ENCODE measurements around the gene SDHA. TPM values are rescaled to one million over a fixed set of nuclear protein-coding genes. Genes with fewer than 3 reads are reported as not detected.

The SDHA gene
- total and polyA plus RNA-seq, 2 of the 8 experiments (the other 6 are each of a cell fraction or from before 2014, with no cell fraction given), result 59.7 to 87.3 TPM

- TF ChIP-seq, protein P1, sequence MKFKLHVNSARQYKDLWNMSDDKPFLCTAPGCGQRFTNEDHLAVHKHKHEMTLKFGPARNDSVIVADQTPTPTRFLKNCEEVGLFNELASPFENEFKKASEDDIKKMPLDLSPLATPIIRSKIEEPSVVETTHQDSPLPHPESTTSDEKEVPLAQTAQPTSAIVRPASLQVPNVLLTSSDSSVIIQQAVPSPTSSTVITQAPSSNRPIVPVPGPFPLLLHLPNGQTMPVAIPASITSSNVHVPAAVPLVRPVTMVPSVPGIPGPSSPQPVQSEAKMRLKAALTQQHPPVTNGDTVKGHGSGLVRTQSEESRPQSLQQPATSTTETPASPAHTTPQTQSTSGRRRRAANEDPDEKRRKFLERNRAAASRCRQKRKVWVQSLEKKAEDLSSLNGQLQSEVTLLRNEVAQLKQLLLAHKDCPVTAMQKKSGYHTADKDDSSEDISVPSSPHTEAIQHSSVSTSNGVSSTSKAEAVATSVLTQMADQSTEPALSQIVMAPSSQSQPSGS (IDR thresholded peaks at IDR 0.05; ENCODE audit: low read length), result no peak
- TF ChIP-seq CHD7 (IDR thresholded peaks at IDR 0.05; ENCODE audit: insufficient replicate concordance, low read length) (no peak), HDAC6 (IDR thresholded peaks at IDR 0.05; ENCODE audit: low read depth, low read length) (no peak), SP2 (IDR thresholded peaks at IDR 0.05; ENCODE audit: low read length) (no peak)
Measured at GRCh38 chr5:200985-201384, 17.1 kb upstream of the SDHA start (continued).
